ENCODE results near the gene EIF3A.

GRCh38 chr10:119005362-119006043 is 75.1 kb downstream of the EIF3A start:
- no peak for TF ChIP-seq EZH2 (IDR thresholded peaks at IDR 0.05; ENCODE audit: borderline replicate concordance, low read length)
- TF ChIP-seq, protein P1, sequence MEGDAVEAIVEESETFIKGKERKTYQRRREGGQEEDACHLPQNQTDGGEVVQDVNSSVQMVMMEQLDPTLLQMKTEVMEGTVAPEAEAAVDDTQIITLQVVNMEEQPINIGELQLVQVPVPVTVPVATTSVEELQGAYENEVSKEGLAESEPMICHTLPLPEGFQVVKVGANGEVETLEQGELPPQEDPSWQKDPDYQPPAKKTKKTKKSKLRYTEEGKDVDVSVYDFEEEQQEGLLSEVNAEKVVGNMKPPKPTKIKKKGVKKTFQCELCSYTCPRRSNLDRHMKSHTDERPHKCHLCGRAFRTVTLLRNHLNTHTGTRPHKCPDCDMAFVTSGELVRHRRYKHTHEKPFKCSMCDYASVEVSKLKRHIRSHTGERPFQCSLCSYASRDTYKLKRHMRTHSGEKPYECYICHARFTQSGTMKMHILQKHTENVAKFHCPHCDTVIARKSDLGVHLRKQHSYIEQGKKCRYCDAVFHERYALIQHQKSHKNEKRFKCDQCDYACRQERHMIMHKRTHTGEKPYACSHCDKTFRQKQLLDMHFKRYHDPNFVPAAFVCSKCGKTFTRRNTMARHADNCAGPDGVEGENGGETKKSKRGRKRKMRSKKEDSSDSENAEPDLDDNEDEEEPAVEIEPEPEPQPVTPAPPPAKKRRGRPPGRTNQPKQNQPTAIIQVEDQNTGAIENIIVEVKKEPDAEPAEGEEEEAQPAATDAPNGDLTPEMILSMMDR (IDR thresholded peaks at IDR 0.05; ENCODE audit: low read length), result no peak
